Measurements from ENCODE around the gene ILRUN.

GRCh38 chr6:34696189-34696738 is 303 bp downstream of the ILRUN start:
- TF ChIP-seq CTCF (conservative IDR thresholded peaks at IDR 0.05 in 1 of 2, IDR thresholded peaks at IDR 0.05 in 1 of 2; ENCODE audit: extremely low read depth in 1 of 2, insufficient read depth in 1 of 2, low read depth in 1 of 2, low read length in 2 of 2) (no peak), EZH2 (IDR thresholded peaks at IDR 0.05; ENCODE audit: borderline replicate concordance, low read length) (no peak)

Data from mammary epithelial cell (primary cell).